Psoas muscle (tissue), 8 donors: ENCODE results near the gene COL18A1. TPM values are rescaled to one million over a fixed set of nuclear protein-coding genes. Genes with fewer than 3 reads are reported as not detected.
A peak's percentile ranks its signal among the peaks of the same experiment; 100 is the strongest.

ENCODE experiments used
- ATAC-seq, 4 donors: fragments of 200-7000 bp; cut with Tn5 transposase; one replicate each; pipeline ENCODE4 v1.9.1; 2020; ENCODE audit warnings: moderate library complexity in 3 of 4, mild to moderate bottlenecking in 2 of 4
- DNase-seq, 2 donors: peaks; one replicate each; pipeline ENCODE4 v3.0.0-alpha.2; 2020
- H3K27ac ChIP-seq: fragments of 200-600 bp; one replicate; pipeline ENCODE4 v1.8.0; 2022
- H3K27me3 ChIP-seq, 3 donors: fragments of 200-600 bp in 1 of 3; one replicate each; pipeline versions ENCODE4 v1.6.1 to v1.8.0; 2013 to 2022; ENCODE audit warnings: low read length in 2 of 3, mild to moderate bottlenecking in 2 of 3, moderate library complexity in 1 of 3; ENCODE audit not compliant: insufficient read depth in 3 of 3
- H3K36me3 ChIP-seq, 2 donors: fragments of 200-600 bp in 1 of 2; one replicate each; pipeline versions ENCODE4 v1.6.1 to v1.8.0; 2013 to 2022; ENCODE audit warnings: low read depth in 1 of 2, mild to moderate bottlenecking in 1 of 2, moderate library complexity in 1 of 2; ENCODE audit not compliant: insufficient read depth in 1 of 2
- H3K4me1 ChIP-seq: fragments of 200-600 bp; one replicate; pipeline ENCODE4 v1.8.0; 2022
- H3K4me3 ChIP-seq: fragments of 200-600 bp; one replicate; pipeline ENCODE4 v1.8.0; 2022; ENCODE audit warnings: mild to moderate bottlenecking
- H3K9me3 ChIP-seq: fragments of 200-600 bp; one replicate; pipeline ENCODE4 v1.8.0; 2022
- WGBS, 3 donors: extraction: QIAGEN DNeasy Blood & Tissue Kit; methylation state at CpG; one replicate each; pipeline versions ENCODE4 v1.1.6 to v1.1.7; 2013; 5-methylcytosine and 5-hydroxymethylcytosine counted together
- intact Hi-C, 2 donors: fragments of 100-400 bp; cut with DNase I; formaldehyde crosslinking; loops; one replicate each; pipeline versions ENCODE4 v1.11.0 to v1.14.2; 2022
- polyA plus RNA-seq, 3 donors: library from polyadenylated mRNA; stranded (reverse); fragments of 200-250 nt; gene quantifications; one replicate each; pipeline ENCODE4 v1.2.3, GENCODE V29; 2013
- total RNA-seq, 4 donors: library from RNA; stranded (reverse); fragmentation: NEBNext Ultra II Directional in 2 of 4; extraction: Animal tissue kit (Norgen Biotek cat#: 25700) in 2 of 4; gene quantifications; one replicate each; pipeline versions ENCODE4 v1.2.1 to v1.2.4, GENCODE V29; 2021 to 2023
- TF ChIP-seq, protein P1 (sequence below): fragments of 200-600 bp; IDR thresholded peaks from one replicate; pipeline ENCODE4 v1.8.0; 2022; ENCODE audit warnings: antibody characterized with exemption
- donor health status: healthy with polysubstance abuse.
- donor health status: DM: no; HTN: no; CAD: no; lungs with moderate emphysema.
- donor health status: Bipolar disorder and iron deficiency.
- donor health status: healthy.
- donor health status: DM: yes; HTN: yes; CAD: no.
- donor health status: DM: no; HTN: no; CAD: no.
- donor health status: DM: no; HTN: no; CAD: no.
- donor health status: DM: yes; HTN: yes; CAD: no.

Gene COL18A1
- total and polyA plus RNA-seq, 7 donors, result 4.8 to 25.3 (median 12.1) TPM

DNA sequence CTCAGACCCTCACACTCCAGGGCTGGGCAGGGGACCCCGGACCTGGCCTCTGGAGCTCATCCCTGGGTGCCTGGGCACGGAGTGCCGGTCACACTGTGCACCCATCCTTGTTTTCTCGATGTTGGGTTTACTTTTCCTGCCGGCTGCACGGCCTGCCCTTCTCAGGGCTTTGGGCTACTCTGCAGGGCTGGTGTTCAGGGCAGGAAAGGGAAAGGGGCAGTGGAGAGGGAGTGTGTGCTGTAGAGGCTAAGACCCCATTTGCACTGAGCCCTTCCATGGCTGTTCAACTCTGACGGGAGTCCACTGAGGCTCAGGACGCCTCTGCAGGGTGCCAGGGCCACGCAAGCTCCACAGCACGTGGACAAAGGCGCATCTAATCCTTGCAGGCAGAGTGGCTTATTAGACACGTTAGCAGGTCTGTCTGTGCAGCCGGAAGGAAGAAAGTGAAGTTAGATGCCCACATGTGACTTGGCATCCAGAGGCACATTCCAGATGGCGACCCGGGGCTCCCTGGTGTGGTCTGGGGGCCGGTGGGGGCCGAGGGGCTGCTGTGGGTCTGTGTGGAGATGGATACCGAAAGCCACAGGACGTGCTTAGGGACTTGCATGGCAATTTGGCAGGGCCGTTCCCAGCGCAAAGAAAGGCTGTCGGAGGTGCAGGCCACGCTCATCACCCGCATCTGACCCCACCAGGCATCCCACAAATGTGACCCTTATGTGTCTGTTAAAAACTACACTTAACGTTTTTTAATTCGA is 33.6 kb downstream of the COL18A1 start:
- H3K9me3 ChIP-seq, result no peaks in the 10 kb centered on the region
- ATAC-seq, result peak in 1 of 4 donors; percentile 17
- peaks cover 0 to 27% (median 0%) of the 10 kb centered on the region in 3 donors for H3K27me3 ChIP-seq
- WGBS, 3 donors, result 29 to 44% (median 33%) methylated on average over 25 to 26 of the region's 26 CpGs
- intact Hi-C loops, result loop anchor here (1.0 to 5.0 kb wide), 4 partner anchors 146 to 298 kb away; no protein-coding TSS in a partner anchor
- H3K4me3 ChIP-seq, result peak overlapping the region; percentile 60
- H3K36me3 ChIP-seq, result no peaks in the 10 kb centered on the region
- DNase-seq, result peak in 1 of 2 donors; percentile 55
- peak overlapping the region; percentile 64 for H3K27ac ChIP-seq
- TF ChIP-seq, protein P1, sequence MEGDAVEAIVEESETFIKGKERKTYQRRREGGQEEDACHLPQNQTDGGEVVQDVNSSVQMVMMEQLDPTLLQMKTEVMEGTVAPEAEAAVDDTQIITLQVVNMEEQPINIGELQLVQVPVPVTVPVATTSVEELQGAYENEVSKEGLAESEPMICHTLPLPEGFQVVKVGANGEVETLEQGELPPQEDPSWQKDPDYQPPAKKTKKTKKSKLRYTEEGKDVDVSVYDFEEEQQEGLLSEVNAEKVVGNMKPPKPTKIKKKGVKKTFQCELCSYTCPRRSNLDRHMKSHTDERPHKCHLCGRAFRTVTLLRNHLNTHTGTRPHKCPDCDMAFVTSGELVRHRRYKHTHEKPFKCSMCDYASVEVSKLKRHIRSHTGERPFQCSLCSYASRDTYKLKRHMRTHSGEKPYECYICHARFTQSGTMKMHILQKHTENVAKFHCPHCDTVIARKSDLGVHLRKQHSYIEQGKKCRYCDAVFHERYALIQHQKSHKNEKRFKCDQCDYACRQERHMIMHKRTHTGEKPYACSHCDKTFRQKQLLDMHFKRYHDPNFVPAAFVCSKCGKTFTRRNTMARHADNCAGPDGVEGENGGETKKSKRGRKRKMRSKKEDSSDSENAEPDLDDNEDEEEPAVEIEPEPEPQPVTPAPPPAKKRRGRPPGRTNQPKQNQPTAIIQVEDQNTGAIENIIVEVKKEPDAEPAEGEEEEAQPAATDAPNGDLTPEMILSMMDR, result no peak
- H3K4me1 ChIP-seq, result peaks cover 11% of the 10 kb centered on the region

GRCh38 chr21:45439161-45439872 is 34.4 kb downstream of the COL18A1 start:
- TF ChIP-seq, protein P1, result peak; percentile 98
- Histone ChIP-seq H3K36me3 (no peaks in the 10 kb centered on the region), H3K27ac (peak overlapping the region; percentile 64), H3K4me3 (peak overlapping the region; percentile 60), H3K9me3 (no peaks in the 10 kb centered on the region), H3K4me1 (peaks cover 11% of the 10 kb centered on the region), H3K27me3 (peaks cover 0 to 28% (median 0%) of the 10 kb centered on the region in 3 donors)
- DNase-seq (peak; percentile 84 to 92), ATAC-seq (peak; percentile 83 to 96 (median 88))
- 6 to 9% (median 7%) methylated on average over 58 of the region's 58 CpGs for WGBS, 3 donors
- intact Hi-C loops, result loop anchor here (1.0 to 5.0 kb wide), 4 partner anchors 147 to 299 kb away; no protein-coding TSS in a partner anchor

DNA sequence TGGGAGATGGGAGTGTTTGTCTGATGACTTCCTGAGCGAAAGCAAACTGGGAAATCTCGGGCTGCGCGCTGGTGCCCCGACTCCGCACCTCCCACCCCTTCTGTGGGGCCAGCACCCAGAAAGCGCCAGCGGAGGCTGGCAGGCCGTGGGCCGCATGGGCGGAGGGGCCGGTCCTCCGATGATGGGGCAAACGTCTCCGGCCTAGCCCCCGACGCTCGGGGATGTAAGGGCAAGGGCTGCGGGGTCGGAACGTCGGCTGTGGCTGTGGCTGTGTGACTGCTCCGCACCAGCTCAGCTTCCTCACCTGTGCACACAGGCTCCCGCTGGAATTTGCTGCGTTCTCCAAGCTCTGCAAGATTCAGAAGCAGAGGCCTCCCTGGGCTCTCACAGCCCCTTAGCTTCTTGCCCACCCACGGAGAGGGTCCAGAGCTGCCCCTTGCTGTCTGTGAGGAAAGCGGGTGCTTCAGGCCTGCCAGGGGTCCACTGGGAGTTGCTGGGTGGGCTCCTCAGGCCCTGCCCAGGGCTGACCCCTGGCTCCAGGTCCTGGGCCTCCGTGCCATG is 35.0 kb downstream of the COL18A1 start:
- peak in 1 of 4 donors; percentile 16 for ATAC-seq
- Histone ChIP-seq H3K4me1 (peaks cover 11% of the 10 kb centered on the region), H3K36me3 (no peaks in the 10 kb centered on the region), H3K9me3 (no peaks in the 10 kb centered on the region), H3K4me3 (no peak overlapping the region), H3K27me3 (peaks cover 0 to 25% (median 0%) of the 10 kb centered on the region in 3 donors), H3K27ac (no peak overlapping the region)
- DNase-seq, result peak; percentile 13 to 49
- TF ChIP-seq, protein P1, result no peak
- 91 to 92% (median 91%) methylated on average over 28 of the region's 28 CpGs for WGBS, 3 donors
- intact Hi-C loops, result loop anchor here (1.0 to 5.0 kb wide), 4 partner anchors 147 to 300 kb away; no protein-coding TSS in a partner anchor

DNA sequence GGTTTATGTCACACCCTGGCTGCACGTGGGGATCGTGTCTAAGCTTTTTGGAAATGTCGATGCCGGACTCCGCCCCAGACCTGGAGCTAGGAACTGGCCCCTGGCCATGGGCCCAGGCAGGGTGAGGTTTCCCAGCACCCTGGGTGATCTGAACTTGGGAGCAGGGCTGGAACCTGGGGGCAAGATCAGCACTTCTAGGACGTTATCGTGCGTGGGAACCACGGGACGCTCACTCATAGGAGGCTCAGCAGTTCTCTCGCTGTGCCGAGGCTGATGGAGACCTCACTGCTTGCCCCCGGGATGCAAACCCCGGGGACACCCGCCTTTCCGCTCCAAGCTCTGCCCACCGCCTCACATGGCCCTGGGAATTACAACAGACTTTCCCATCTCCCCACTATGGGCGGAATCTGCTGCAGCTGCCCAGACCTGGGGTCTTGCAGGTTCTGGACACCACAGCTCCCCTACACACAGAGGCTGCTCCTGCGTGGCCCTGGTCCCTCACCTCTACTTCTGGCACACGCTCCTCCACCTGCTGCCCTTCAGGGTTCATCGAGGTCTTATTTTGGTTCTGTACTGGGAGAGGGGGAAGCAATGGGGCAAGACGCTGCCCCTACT is 35.9 kb downstream of the COL18A1 start:
- TF ChIP-seq, protein P1, result no peak
- intact Hi-C loops, result no loop called here
- Histone ChIP-seq H3K27ac (no peak overlapping the region), H3K27me3 (peaks cover 0 to 28% (median 0%) of the 10 kb centered on the region in 3 donors), H3K9me3 (no peaks in the 10 kb centered on the region), H3K4me1 (peaks cover 11% of the 10 kb centered on the region), H3K36me3 (no peaks in the 10 kb centered on the region), H3K4me3 (no peak overlapping the region)
- ATAC-seq, result no peak
- 88 to 92% (median 91%) methylated on average over 22 of the region's 22 CpGs for WGBS, 3 donors
- DNase-seq, result peak; percentile 12 to 42
